Measurements from ENCODE around the gene TNFSF12. TPM values are rescaled to one million over a fixed set of nuclear protein-coding genes. Genes with fewer than 3 reads are reported as not detected.

The TNFSF12 gene
- total RNA-seq, 2 donors from 2014 or later = 54.6 to 98.3 TPM

DNA sequence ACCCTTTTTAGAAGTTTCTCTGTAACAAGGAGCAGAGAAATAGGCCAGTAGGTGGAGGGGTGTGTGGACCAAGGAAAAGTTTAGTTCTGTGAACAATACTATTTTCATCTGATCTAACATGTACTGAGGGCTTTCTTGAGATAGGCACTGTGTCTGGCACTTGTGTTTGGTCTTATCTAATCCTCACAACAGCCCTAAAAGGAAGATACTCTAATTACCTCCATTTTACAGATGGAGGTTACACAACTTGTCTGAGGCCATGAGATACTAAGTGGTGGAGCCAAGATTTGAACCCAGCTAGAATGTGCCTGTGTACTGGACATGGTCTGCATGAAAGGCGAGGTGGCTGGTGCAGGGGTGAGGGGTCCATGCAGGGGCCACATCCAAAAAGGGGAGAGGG is 4.5 kb downstream of the TNFSF12 start:
- Histone ChIP-seq H3K27ac (peak overlapping the region in 1 of 2 donors; percentile 42), H3K4me1 (ENCODE audit: control insufficient read depth in 1 of 2, low read depth in 2 of 2) (peaks cover 16 to 30% of the 10 kb centered on the region in 2 donors), H3K36me3 (peaks cover 3% of the 10 kb centered on the region), H3K9me3 (no peaks in the 10 kb centered on the region), H3K27me3 (replicated peaks; ENCODE audit: insufficient read depth) (no peaks in the 10 kb centered on the region), H3K4me3 (no peak overlapping the region)
- DNase-seq (ENCODE audit: low spot score) (no peak), ATAC-seq (ENCODE audit: insufficient number of reproducible peaks, low FRiP score, low read depth) (no peak)
- TF ChIP-seq, protein P1, sequence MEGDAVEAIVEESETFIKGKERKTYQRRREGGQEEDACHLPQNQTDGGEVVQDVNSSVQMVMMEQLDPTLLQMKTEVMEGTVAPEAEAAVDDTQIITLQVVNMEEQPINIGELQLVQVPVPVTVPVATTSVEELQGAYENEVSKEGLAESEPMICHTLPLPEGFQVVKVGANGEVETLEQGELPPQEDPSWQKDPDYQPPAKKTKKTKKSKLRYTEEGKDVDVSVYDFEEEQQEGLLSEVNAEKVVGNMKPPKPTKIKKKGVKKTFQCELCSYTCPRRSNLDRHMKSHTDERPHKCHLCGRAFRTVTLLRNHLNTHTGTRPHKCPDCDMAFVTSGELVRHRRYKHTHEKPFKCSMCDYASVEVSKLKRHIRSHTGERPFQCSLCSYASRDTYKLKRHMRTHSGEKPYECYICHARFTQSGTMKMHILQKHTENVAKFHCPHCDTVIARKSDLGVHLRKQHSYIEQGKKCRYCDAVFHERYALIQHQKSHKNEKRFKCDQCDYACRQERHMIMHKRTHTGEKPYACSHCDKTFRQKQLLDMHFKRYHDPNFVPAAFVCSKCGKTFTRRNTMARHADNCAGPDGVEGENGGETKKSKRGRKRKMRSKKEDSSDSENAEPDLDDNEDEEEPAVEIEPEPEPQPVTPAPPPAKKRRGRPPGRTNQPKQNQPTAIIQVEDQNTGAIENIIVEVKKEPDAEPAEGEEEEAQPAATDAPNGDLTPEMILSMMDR (IDR thresholded peaks at IDR 0.05) = no peak

DNA sequence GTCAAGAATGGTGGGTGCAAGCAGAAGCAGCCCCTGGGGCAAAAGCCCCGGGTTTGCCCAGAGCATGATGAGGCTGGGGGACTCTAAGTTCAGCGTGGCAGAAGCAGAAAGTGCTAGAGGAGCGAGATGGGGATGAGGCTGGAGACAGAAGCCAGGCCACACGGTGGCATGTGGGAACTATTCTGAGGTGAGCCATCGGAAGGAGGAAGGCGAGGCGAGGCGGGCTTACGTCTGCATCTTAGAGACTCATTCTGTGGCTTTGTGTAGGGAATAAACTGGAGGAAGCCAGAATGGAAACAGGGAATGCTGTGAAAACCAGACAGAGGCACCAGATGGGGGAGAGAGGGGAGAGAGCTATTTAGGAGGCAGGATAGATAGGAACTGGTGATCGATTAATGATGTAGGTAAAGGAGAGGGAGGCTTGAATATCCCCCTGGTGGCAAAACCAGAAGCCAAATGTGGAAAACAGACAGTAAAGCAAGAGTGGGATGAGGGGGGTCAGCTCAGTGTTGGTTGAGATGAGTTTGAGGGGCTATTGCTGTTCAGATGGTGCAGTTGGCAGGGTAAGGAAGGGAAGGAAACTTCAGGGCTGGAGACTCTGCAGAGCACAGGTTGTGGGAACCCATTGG is 6.6 kb downstream of the TNFSF12 start:
- Histone ChIP-seq H3K27me3 (replicated peaks; ENCODE audit: insufficient read depth) (no peaks in the 10 kb centered on the region), H3K36me3 (peaks cover 3% of the 10 kb centered on the region), H3K9me3 (no peaks in the 10 kb centered on the region), H3K4me3 (no peak overlapping the region), H3K4me1 (ENCODE audit: control insufficient read depth in 1 of 2, low read depth in 2 of 2) (peaks cover 24 to 36% of the 10 kb centered on the region in 2 donors), H3K27ac (no peak overlapping the region)
- TF ChIP-seq, protein P1 (IDR thresholded peaks at IDR 0.05) = no peak
- ATAC-seq (ENCODE audit: insufficient number of reproducible peaks, low FRiP score, low read depth) = no peak
- DNase-seq (ENCODE audit: low spot score) = no peak

DNA sequence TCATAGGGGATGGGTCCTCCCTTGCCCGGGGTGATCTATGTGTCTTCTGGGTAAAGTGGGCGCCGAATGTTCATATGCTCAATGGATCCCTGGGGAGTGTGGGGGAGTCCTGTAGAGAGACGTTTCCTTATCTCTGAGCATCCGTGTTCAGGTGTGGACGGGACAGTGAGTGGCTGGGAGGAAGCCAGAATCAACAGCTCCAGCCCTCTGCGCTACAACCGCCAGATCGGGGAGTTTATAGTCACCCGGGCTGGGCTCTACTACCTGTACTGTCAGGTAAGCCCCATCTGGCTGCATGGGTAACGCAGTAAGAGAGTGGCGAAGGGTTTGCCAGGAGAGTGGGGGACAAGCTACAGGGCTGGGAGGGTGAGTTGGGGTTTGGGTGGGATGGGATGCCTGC is 7.8 kb downstream of the TNFSF12 start:
- Histone ChIP-seq H3K36me3 (no peaks in the 10 kb centered on the region), H3K9me3 (no peaks in the 10 kb centered on the region), H3K4me3 (no peak overlapping the region), H3K27me3 (replicated peaks; ENCODE audit: insufficient read depth) (no peaks in the 10 kb centered on the region), H3K4me1 (ENCODE audit: control insufficient read depth in 1 of 2, low read depth in 2 of 2) (peaks cover 28 to 39% of the 10 kb centered on the region in 2 donors), H3K27ac (no peak overlapping the region)
- ATAC-seq (ENCODE audit: insufficient number of reproducible peaks, low FRiP score, low read depth) (no peak), DNase-seq (ENCODE audit: low spot score) (no peak)
- TF ChIP-seq, protein P1 (IDR thresholded peaks at IDR 0.05) = no peak

DNA sequence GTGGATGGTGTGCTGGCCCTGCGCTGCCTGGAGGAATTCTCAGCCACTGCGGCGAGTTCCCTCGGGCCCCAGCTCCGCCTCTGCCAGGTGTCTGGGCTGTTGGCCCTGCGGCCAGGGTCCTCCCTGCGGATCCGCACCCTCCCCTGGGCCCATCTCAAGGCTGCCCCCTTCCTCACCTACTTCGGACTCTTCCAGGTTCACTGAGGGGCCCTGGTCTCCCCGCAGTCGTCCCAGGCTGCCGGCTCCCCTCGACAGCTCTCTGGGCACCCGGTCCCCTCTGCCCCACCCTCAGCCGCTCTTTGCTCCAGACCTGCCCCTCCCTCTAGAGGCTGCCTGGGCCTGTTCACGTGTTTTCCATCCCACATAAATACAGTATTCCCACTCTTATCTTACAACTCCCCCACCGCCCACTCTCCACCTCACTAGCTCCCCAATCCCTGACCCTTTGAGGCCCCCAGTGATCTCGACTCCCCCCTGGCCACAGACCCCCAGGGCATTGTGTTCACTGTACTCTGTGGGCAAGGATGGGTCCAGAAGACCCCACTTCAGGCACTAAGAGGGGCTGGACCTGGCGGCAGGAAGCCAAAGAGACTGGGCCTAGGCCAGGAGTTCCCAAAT is 8.4 kb downstream of the TNFSF12 start:
- ATAC-seq (ENCODE audit: insufficient number of reproducible peaks, low FRiP score, low read depth) (no peak), DNase-seq (ENCODE audit: low spot score) (no peak)
- Histone ChIP-seq H3K4me3 (peak overlapping the region; percentile 97), H3K36me3 (no peaks in the 10 kb centered on the region), H3K4me1 (ENCODE audit: control insufficient read depth in 1 of 2, low read depth in 2 of 2) (peaks cover 28 to 40% of the 10 kb centered on the region in 2 donors), H3K27me3 (replicated peaks; ENCODE audit: insufficient read depth) (no peaks in the 10 kb centered on the region), H3K27ac (peak overlapping the region; percentile 91 to 95), H3K9me3 (no peaks in the 10 kb centered on the region)
- TF ChIP-seq, protein P1 (IDR thresholded peaks at IDR 0.05) = no peak

DNA sequence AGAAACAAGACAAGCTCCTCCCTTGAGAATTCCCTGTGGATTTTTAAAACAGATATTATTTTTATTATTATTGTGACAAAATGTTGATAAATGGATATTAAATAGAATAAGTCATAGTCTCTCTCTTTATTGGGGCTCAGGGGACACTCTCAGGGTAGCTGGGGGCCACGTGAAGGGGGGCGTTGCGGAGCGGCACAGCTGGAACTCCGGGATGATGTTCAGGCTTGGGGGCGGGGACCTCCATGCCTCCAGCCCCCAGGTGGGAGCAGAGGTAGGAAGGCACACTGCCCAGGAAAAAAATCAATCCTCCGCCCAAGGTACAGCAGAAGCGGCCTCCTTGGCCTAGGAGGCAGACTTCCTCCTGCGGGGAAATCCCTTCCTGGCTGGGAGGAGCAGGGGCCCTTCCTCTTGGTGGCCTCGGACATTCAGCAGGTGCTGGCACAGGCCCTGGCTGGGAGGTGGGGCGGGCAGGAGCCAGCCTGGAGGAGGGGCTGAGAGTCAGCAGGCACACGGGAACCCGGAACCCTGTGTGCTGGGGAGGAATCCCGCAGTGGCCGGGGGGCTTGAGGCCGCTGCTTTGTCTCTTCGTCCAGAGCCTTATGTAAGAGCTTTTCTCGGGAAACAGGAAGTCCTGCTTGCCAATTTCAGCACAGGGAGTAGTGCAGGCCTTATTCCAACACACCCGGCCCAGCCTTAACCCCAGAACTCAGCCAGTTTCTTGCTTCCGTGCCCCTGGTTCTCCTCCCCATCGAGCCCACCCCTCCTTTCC is 9.1 kb downstream of the TNFSF12 start:
- Histone ChIP-seq H3K9me3 (no peaks in the 10 kb centered on the region), H3K4me1 (ENCODE audit: control insufficient read depth in 1 of 2, low read depth in 2 of 2) (peaks cover 34 to 47% of the 10 kb centered on the region in 2 donors), H3K36me3 (no peaks in the 10 kb centered on the region), H3K4me3 (peak overlapping the region; percentile 97), H3K27me3 (replicated peaks; ENCODE audit: insufficient read depth) (no peaks in the 10 kb centered on the region), H3K27ac (peak overlapping the region; percentile 91 to 95)
- no peak for DNase-seq (ENCODE audit: low spot score)
- TF ChIP-seq, protein P1 (IDR thresholded peaks at IDR 0.05) = no peak
- ATAC-seq (ENCODE audit: insufficient number of reproducible peaks, low FRiP score, low read depth) = peak; percentile 67
